ENCODE results near the gene KATNB1. TPM values are rescaled to one million over a fixed set of nuclear protein-coding genes. Genes with fewer than 3 reads are reported as not detected.

The KATNB1 gene
- total and polyA plus RNA-seq, 2 experiments from 2014 or later, result 31.4 to 65.9 TPM

- TF ChIP-seq ZNF462 (CRISPR knock-in tag; IDR thresholded peaks at IDR 0.05) (no peak), EZH2phosphoT487 (IDR thresholded peaks at IDR 0.05; ENCODE audit: unreplicated experiment) (no peak), POLR2AphosphoS5 (IDR thresholded peaks at IDR 0.05; ENCODE audit: low read depth) (no peak), ZNF114 (CRISPR knock-in tag; IDR thresholded peaks at IDR 0.05) (no peak)
These were observed 65.7 kb downstream of the KATNB1 start (continued) for GRCh38 chr16:57801098-57801808.

GRCh38 chr16:57801809-57802340 is 66.3 kb downstream of the KATNB1 start:
- no peaks in the 10 kb centered on the region for H3K79me2 ChIP-seq (replicated peaks; ENCODE audit: insufficient read depth)
- Mint-ChIP-seq H3K36me3 (ENCODE audit: low read depth) (no peaks in the 10 kb centered on the region; the same call in 2 of the 3 replicates), H3K27me3 (ENCODE audit: insufficient read depth, low read depth, poor library complexity) (peaks cover 27% of the 10 kb centered on the region), H3K27ac (no peak overlapping the region), H3K4me3 (peak overlapping the region; percentile 66), H3K9me3 (no peaks in the 10 kb centered on the region; the same call in 2 of the 3 replicates), H3K4me1 (peaks cover 59% of the 10 kb centered on the region)
- H3K9me2 ChIP-seq (ENCODE audit: insufficient read depth), result no peaks in the 10 kb centered on the region
- peak overlapping the region; percentile 92 for H3K4me2 ChIP-seq
- peak overlapping the region; percentile 70 for H3K4me3 ChIP-seq
- peak; percentile 56 for DNase-seq (ENCODE audit: low spot score)
- no peak for TF ChIP-seq STAT1 (IDR thresholded peaks at IDR 0.05; ENCODE audit: unreplicated experiment)
- no peak for TF ChIP-seq ZNF114 (CRISPR knock-in tag; IDR thresholded peaks at IDR 0.05)
- TF ChIP-seq EZH2phosphoT487 (IDR thresholded peaks at IDR 0.05; ENCODE audit: unreplicated experiment), result no peak
- TF ChIP-seq NANOG (IDR thresholded peaks at IDR 0.05; ENCODE audit: borderline replicate concordance), result no peak
- TF ChIP-seq JUNB (IDR thresholded peaks at IDR 0.05; ENCODE audit: unreplicated experiment), result no peak
- H3F3A ChIP-seq (replicated peaks; ENCODE audit: low read depth), result peaks cover 16% of the 10 kb centered on the region; the same call in 1 of the 2 replicates
- peaks cover 47% of the 10 kb centered on the region for H3K4me1 ChIP-seq (ENCODE audit: insufficient read depth)
- H3K27me3 ChIP-seq (ENCODE audit: insufficient read depth), result peaks cover 12% of the 10 kb centered on the region
- H3K36me3 ChIP-seq (ENCODE audit: insufficient read depth), result no peaks in the 10 kb centered on the region
- H4K20me1 ChIP-seq (replicated peaks; ENCODE audit: insufficient read depth), result no peaks in the 10 kb centered on the region; the same call in 1 of the 2 replicates
- ATAC-seq, result peak; percentile 13
- H3K27ac ChIP-seq (ENCODE audit: low read depth), result no peak overlapping the region
- 0 out of 2 replicates have a peak overlapping the region, but pooled peaks have one; percentile 74 for H2AFZ ChIP-seq

Data from GM23338 (cell line).